ENCODE results near the gene CPSF3. TPM values are rescaled to one million over a fixed set of nuclear protein-coding genes. Genes with fewer than 3 reads are reported as not detected.

The CPSF3 gene
- total and polyA plus RNA-seq, 9 of the 15 experiments (the other 6 are each of a cell fraction or from before 2014, with no cell fraction given): 54.2 to 151 (median 94.5) TPM

GRCh38 chr2:9471206-9471605 is 47.8 kb downstream of the CPSF3 start:
- Histone ChIP-seq H3K9me3 (replicated peaks; ENCODE audit: control insufficient read depth, insufficient read depth, low read depth, low read length) (no peaks in the 10 kb centered on the region; the same call in 1 of the 2 replicates), H3K27ac (ENCODE audit: extremely low read depth, low read depth, low read length) (no peak overlapping the region), H3K4me3 (no peak overlapping the region), H3K79me2 (ENCODE audit: control insufficient read depth, insufficient read depth, low read length) (no peaks in the 10 kb centered on the region), H3K4me1 (replicated peaks in 1 of 2; ENCODE audit: control insufficient read depth in 2 of 2, insufficient read depth in 2 of 2, low read length in 2 of 2) (peaks cover 0 to under 1% of the 10 kb centered on the region in 2 experiments; a peak in 1 of 5 replicates), H3K36me3 (ENCODE audit: control insufficient read depth, insufficient read depth, low read length) (peaks cover 56% of the 10 kb centered on the region), H3K9me1 (ENCODE audit: control insufficient read depth, insufficient read depth, low read length) (no peaks in the 10 kb centered on the region), H4K20me1 (replicated peaks; ENCODE audit: control insufficient read depth, insufficient read depth, low read length) (no peaks in the 10 kb centered on the region), H3K9ac (ENCODE audit: insufficient read depth in 1 of 2, low read depth in 2 of 2, low read length in 2 of 2) (no peak overlapping the region), H3K4me2 (ENCODE audit: insufficient read depth, low read length) (no peak overlapping the region), H3K27me3 (ENCODE audit: control insufficient read depth in 2 of 2, insufficient read depth in 2 of 2, low read length in 2 of 2) (no peaks in the 10 kb centered on the region), H2AFZ (ENCODE audit: low read depth, low read length) (no peak overlapping the region)
- POLR2A ChIA-PET: interaction anchor here (2.7 kb wide), 1 partner anchor 11 kb away, joined by 10 read pairs; no protein-coding TSS in a partner anchor
- DNase-seq (ENCODE audit: extremely low read depth in 1 of 4, low spot score in 3 of 4): no peak
- FAIRE-seq: no peak
- ATAC-seq: no peak
- 92% methylated on average over 5 of the region's 5 CpGs for WGBS (ENCODE audit: insufficient coverage, low coverage, missing lambda C conversion rate)
- intact Hi-C loops (cut with micrococcal nuclease): no loop called here
- in situ Hi-C loops (cut with MboI): no loop called here
- CTCF ChIA-PET (ENCODE audit: low intra/inter-chr PET ratio): no interaction called here
- BruUV-seq (replicated peaks): no TSS peak
- TF ChIP-seq NR3C1 (CRISPR knock-in tag; IDR thresholded peaks at IDR 0.05) (no peak), ZNF140 (CRISPR knock-in tag; IDR thresholded peaks at IDR 0.05) (no peak), ZNF354B (CRISPR knock-in tag; IDR thresholded peaks at IDR 0.05) (no peak), BRD4 (IDR thresholded peaks at IDR 0.05) (no peak), SIN3B (IDR thresholded peaks at IDR 0.05; ENCODE audit: low read depth) (no peak), ZNF444 (CRISPR knock-in tag; IDR thresholded peaks at IDR 0.05) (no peak), FOXP1 (CRISPR knock-in tag; IDR thresholded peaks at IDR 0.05) (no peak), POLR2H (tag; IDR thresholded peaks at IDR 0.05; ENCODE audit: low read depth) (no peak), MAFG (tag; conservative IDR thresholded peaks at IDR 0.05) (no peak), SREBF2 (CRISPR knock-in tag; IDR thresholded peaks at IDR 0.05) (no peak), TSC22D4 (tag; IDR thresholded peaks at IDR 0.05) (no peak)
